GM18520 (cell line): ENCODE results near the gene CFAP58.

Experiments used
- ATAC-seq: cut with Tn5 transposase; IDR thresholded peaks from one replicate; pipeline ENCODE4 v1.9.1; 2021; ENCODE audit not compliant: unreplicated experiment

The CFAP58 gene, protein sequence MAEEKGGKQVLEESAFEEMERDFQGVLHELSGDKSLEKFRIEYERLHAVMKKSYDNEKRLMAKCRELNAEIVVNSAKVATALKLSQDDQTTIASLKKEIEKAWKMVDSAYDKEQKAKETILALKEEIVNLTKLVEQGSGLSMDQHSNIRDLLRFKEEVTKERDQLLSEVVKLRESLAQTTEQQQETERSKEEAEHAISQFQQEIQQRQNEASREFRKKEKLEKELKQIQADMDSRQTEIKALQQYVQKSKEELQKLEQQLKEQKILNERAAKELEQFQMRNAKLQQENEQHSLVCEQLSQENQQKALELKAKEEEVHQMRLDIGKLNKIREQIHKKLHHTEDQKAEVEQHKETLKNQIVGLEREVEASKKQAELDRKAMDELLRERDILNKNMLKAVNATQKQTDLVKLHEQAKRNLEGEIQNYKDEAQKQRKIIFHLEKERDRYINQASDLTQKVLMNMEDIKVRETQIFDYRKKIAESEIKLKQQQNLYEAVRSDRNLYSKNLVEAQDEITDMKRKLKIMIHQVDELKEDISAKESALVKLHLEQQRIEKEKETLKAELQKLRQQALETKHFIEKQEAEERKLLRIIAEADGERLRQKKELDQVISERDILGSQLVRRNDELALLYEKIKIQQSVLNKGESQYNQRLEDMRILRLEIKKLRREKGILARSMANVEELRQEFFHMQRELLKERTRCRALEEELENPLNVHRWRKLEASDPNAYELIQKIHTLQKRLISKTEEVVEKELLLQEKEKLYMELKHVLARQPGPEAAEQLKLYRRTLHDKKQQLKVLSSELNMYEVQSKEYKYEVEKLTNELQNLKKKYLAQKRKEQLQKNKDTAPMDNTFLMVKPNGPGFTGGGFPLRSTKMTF

DNA sequence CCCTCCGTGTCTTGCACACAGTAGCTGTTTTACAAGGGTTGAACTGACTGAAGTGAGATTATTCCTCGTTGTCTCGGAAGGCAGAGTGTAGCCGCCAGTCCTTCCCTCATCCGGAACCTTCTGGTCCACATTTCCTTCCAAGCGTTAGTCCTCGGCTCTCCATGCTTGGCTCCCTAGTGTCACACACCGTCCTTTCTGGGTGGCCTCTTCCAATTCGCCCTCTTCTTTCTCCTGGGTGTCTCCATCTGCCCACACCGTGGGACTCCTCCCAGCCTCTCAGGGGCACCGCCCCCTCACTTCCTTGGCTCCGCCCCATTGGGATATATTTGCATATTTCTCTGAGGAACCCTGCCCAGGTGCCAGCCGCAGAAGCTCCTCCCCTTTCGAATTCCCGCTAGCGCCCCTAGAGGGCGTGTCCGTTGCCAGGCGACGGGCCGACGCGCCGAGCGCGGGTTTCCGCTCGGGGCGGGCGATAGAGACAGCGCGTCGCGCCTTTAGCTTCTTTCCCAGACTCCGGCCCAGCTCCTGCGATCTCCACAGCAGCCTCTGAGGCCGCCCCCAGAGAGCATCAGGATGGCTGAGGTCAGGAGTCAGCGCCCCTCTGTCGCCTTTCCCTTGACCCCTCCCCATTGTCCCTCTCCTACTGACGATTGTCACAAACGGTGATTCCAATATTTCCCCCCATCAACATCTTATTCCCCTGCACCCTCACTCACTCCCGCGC is at the start of gene CFAP58:
TSS of gene CFAP58 (plus strand) at position 509 of the 724 bp plus-strand sequence. CDS start at position 574, 65 bp downstream.
- peak; percentile 49 for ATAC-seq

DNA sequence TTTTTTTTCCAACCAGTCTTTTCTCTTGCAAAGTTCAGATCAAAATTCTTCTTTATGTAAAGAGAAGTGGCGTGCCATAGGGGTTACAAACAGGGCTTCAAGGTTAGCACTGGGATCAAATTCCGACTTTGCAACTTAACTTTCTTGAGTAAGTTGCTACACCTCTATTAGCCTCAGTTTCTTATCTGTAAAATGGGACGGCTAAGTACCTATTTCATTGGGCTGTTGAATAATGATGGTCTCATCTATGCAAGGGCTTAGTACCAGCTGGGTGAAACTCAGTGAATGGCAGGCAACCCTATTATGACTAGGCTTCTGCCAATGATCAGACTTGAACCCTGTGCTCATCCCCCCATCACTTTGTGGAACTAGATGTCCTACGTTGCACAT is 49.3 kb upstream of the CFAP58 start:
- ATAC-seq, result no peak

DNA sequence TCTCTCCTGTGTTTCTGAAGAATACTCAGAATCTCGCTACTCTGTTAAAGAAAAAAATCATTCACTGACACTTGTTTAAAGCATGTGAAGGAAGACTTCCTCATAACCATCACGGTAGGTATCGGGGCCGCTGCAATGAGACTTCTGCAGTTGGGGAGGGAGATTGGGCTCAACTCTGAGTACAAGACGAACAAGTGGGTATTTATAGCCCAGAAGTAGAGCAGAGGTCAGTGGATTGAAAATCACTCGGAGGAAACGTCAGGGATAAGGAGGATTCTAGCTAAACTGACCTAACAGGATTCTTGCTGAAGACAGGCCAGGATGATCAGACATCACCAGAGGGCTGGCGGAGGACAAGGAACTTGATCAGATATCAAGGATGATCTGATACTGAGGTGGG is 48.7 kb upstream of the CFAP58 start:
- ATAC-seq, result no peak

DNA sequence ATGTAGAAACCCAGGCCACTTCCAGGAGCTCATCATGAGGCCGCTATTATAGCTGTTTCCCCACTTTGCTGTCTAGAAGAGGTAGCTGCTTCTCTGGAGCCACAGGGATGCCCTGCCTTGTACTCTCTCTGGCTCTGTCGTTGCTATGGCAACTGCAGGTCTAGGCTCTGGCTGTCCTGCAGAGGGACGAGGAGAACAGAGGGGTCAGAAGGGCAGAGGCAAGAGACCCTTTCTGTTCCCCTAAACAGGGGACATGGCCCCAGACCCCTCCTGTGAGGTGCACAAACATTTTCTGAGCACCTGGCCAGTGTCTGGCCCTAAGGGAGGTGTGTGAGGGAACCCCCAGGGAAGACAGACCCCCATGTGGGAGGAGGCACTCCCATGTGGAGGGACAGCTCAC is 46.7 kb upstream of the CFAP58 start:
- no peak for ATAC-seq

DNA sequence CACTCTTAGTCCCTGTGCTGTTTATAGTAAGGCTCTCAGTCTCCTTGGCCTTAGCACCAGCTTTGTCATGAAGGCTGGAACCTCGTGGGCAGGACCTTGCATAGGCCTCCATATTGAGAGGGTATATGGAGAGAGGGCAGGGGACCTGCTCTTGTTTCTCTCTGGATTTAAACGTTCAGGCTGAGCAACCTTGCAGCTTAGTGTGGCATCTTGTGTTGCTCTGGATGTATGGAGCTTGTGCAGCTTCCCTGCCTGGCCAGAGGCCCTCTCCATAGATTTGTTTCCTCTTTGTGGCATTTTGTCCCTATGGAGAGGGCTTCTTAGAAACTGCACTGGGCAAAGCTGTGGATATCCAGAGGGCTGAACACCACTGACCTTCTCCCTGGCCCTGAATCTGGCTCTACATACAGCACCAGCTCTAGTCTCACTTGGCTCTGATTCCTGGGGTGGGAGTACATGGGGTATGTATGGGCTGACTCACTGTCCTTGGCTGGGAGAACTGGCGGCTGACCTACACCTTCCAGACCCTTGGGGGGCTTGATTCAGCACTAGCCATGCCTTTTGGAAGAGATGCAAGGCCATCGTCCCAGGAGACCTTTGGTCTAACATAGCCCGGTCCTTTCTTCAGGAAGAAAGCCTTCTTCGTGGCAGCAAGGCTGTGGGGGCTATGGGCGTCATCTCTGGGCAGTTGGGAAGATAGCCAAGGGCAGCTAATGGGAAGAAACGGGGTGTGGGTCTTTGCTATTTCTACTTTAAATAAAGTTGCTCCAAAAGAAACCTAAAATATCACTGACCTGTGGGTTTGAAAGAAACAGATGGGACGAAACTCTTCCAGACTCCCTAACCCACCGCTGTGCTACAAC is 45.8 kb upstream of the CFAP58 start:
- ATAC-seq, result no peak

DNA sequence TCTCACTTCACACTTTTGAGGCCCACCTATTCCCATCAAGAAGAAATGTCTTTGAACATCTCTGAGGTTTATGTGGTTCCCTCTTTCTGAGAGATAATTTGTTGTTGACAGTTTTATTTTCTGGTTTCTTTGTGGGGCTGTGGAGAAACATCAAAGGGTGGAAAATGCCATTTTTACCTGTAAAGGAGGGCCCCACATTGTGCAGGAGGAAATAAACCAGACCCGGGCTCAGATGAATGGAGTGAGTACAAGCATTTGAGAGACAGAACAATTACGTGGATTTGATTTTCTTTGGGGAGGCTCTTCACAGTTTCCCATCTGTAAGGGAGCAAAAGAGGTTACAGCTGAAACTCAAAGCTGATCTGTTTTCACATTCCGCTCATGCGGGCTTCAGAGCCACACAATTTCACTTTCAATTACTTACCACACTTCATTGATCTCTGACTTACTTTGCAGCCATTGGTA is 45.2 kb upstream of the CFAP58 start:
- peak; percentile 66 for ATAC-seq

DNA sequence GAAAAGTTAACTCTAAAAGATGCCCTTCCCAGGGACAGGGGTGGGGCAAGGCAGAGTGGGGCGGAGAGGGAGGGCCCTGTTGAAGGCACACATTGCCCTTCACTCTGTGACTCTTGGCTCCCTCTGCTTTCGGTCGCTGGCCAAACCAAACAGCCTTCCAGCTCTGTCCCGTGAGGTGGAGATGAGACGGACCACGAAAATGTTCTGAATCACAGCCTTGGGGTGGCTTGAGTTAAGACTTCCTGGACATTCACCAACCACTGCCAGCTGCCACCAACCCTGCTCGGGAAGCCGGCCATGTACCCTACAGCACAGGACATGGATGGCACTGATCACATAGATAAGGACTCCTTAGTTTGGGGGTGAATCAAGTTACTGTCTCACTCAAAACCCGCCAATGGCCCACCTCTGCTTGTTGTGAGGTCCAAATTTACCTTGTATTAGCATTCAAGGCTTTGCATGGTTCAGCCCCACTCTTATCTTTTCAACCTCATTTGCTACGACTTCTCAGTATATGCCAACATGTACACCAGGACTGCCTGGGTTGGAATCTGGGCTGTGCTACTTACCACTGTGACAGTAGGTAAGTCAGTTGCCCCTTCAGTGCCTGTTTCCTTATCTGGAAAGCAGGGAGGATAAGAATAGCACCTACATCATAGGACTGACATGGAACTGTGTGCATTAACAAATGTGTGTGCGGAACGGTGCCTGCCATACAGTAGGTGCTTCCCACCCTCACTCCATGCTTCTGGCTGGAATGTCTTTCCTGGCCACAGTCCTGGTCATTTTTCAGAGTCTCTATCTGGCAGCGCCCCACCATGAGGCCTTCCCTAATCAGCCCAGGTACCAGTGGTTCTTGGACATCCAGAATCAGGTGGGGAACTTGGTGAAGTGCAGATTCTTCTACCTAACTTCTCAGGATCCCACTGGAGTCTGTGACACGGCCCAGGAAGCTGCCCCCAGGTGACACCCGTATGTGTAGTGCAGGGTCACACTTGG is 43.4 kb upstream of the CFAP58 start:
- no peak for ATAC-seq

DNA sequence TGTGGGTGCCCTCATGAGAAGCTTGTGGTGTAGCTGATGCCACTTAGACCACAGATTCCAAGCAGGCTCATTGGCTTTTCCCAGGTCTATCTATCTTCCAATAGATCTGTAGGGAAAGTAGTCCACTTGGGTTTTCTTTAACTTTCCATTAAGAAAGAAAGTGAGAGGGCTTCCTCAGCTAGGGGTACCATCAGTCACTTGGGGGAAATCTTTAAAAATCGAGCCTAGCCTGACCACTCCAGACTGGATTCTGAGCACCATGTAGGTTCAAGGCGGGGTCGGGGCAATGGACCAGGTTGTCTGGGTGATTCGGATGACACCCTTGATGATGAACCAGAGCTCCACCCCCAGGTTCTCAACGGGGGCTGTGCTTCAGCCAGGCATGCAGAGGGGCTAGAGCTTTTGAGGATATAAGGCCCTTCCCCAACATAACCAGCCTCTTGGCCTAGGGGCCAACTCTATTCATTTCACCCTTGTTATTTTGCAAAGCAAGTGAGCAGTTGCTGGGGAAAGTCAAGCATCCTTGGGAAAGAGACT is 42.4 kb upstream of the CFAP58 start:
- no peak for ATAC-seq

DNA sequence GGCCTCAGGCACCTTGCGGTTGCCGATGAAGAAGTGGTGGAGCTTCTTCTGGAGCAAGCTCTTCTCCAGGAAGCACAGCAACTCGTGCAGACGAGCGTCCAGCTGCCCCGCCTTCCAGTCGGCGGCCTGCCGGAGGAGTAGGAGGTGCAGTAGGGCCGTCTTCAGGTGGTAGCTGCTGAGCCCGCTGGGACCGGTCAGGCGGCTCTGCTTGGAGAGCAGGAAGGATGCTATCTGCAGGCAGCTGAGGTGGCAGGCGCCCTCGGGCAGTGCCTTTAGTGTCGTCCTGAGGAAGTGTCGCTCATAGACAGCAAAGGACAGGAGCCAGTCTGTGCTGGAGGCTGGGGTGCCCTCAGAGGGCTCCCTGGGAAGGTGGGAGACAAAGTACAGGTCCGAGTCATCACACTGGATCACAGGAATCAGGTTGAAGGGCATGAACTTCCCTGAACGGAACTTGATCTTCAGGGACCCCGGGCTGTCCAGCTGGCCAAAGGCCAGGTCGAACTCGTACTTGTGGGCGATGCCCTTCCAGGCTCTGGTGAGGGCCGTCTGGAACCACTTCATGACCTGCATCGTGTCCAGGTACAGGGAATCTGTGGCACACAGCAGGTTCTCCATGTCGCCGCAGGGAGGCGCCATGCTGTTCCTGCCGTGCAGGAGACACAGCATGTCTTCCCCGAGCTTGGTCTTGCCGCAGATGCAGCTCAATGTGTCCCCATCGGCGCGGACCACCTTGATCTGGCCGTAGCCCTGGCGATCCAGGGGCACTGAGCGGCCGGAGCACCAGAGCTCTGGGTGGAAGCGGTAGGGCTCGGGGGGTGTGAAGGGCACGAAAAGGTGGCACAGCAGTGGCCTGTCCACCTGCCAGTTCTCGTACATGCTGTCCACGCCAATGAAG is 38.8 kb upstream of the CFAP58 start:
- no peak for ATAC-seq

DNA sequence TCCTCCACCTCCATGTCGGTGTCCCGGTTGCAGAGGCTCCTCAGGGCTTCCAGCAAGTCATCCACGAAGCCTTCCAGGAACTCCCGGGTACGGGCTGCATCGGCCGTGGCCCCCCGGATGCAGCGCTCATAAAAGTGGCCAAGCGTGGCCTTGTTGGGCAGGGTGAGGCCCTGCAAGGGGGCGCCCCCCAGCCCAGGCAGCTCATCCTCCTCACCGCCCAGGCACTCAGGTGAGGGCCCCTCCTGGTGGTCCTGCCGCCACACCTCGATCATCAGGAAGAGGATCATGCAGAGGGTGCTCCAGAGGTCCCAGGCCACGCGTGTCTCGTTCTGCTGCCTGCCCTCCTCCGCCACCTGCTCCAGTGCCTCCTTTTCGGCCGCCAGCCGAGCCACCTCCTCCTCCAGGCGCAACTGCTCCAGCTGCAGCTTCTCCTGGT is 38.1 kb upstream of the CFAP58 start:
- no peak for ATAC-seq

DNA sequence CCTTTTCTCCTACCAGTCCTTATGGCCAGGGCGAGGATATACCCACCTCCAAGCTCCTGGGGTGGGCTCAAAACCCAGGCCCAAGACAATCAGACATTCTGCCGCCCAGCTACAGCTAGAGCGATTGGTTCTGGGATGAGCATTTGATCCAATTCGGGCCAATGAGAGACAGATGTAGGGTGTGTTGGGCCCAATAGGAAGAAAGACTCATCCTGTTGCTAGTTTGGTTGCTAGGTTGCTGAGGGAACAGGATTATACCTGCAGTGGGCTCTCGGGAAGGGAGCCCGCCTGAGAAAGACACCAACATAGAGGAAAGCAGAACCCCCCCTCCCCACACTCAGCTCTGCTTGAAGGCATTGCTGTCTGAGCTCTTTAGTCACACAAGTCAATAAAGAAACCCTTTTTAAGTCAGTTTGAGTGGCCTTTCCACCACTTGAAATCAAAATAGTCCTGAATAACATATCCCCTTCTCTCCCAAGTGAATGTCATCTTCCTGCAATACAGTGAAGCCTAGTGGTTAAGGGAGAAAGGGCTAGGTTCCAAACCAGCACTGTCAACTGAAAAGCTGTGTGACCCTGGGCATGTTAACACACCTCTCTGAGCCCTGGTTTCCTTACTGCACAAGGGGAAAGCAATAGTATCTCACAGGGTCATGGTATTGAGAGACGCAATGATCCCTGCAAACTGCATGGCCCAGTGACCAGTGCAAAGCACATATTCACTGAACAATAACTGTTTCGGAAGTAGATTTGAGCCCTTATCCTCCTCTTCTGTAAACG is 37.1 kb upstream of the CFAP58 start:
- ATAC-seq, result no peak

DNA sequence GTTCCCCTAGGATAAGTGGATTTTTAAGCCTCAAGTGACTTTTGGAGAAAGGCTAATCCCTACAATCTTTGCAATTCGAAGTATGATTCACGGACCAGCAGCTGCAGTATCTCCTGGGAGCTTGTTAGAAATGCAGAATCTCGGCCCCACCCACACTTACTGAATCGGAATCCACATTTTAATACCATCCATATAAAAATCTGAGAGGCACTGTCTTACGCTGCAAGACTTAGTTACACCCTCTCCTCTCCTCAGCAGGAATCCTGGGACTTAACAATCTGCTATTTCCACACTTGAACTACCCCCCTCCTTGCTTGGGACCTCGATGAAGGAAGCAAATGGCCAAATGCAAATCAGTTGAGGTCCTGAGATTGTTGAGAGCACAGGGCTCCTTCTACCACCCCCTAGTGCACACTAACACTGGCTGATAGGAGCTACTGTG is 36.3 kb upstream of the CFAP58 start:
- ATAC-seq, result no peak

DNA sequence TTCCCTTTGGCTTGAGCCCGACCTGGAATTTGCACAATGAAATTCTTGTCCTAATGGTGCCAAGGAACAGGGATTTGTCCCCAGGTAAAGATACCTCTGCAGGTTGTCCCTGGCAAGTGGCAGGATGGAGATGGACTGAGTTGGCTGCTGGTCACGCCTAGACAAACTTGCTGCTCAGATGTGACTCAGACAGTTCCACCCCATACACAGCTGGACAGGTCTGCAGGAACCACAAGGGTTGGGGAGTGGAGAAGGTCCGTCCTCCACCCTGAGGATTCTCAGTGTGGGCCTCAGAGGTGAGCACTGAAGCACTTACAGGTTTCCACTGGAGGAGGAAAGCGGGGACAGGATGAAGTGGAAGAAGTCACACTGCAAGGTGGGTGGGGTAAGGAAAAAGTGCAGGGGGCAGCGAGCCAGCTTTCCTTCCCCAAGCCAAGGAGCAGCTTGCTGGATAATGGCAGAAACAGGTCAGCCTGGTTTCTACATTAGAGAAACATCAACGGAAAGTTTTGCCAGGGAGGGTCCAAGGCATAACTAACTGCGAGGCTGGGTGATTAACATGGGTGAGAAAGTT is 35.8 kb upstream of the CFAP58 start:
- ATAC-seq, result no peak

DNA sequence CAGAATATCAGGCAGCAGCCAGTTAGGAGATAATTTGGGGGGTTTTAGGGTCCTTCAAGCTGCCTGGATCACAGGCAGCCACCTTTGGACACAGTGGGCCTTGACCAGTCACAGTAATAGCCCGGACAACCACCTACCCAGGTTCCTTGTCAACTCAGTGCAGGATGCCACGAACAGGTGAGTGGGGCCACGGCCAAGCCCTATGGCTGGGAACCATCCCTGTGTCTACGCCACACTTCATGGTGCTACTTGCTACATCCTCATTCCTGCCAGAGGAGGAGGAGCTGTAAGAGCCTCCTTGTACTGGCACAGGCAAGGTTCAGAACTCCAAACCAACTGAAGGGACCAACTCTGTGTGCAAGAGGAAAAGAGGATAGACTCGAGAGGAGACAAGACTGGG is 35.3 kb upstream of the CFAP58 start:
- no peak for ATAC-seq

DNA sequence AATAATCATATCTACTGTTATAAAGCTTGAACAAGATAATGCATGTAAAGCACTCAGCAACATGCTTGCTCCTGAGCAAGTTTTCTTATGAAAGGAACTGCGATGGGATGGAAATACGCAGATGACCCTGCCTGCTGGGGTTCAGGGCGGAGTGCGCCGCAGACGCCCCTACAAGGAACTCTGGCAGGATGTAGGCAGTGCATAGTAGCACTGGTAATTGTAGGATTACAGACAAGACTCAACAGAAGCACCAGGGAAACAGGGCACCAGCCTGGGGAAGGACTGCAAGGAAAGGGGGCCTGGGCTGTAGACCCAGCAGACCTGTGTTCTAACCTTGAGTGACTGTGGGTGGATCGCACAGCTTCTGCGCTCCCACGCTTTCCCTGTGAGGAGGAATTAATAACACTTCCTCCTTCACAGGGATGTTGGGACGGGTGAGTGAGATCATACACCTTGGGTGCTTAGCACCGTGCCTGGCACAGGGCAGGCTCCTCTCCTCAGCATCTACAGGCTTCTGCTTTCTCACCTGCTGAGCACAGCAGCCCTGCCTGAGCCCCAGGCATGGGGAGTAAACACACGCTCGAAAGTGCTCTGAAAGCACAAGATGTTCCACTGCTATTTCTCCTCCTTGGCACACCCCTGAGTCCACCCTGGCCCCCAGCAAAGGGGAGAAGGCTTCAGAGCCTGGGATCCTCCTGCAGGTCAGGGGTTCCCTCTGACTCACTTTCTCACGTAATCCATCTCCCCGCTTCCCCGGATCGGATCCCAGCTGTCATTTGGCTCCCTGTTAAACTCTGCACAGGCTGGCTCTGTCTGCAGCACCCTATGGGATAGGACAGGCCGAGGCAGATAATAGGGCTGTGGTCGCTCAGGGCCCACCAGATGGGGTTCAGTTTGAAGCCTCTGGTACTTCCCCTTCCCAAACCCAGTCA is 34.6 kb upstream of the CFAP58 start:
- no peak for ATAC-seq

DNA sequence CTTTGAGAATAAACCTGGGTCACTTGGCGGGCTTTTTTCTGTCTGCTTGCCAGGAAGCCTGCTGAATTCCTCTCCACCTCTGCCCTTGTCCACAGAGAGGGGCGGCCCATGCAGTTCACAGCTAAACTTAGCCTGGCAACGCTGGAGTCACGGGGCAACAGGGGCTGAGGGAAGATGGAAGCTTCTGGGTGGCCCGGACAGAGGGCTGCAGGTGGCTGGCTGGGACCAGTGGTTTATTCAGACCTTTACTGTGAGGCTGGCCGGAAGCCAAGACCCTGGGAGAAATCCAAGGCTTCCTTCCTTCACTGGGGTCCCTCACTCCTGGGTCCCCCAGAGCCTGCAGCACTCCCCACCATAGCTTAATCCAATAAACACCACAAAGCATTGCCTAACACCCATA is 32.4 kb upstream of the CFAP58 start:
- no peak for ATAC-seq
